DND-41 (cell line): Measurements from ENCODE around the gene PPP1R37.
A peak's percentile ranks its signal among the peaks of the same experiment; 100 is the strongest.

Source experiments
- ATAC-seq: fragments of 200-7000 bp; cut with Tn5 transposase; 3 replicates; pipeline ENCODE4 v1.9.1; 2021; ENCODE audit warnings: low read depth; ENCODE audit not compliant: insufficient read depth
- DNase-seq: peaks from one replicate; pipeline ENCODE4 v3.0.0-alpha.2; 2020
- H2AFZ ChIP-seq: 2 replicates; pipeline ENCODE4 v1.6.0; 2012; ENCODE audit warnings: low read depth, low read length
- H3K27ac ChIP-seq: 2 replicates; pipeline ENCODE4 v1.5.1; 2012; ENCODE audit warnings: low read length, inconsistent platforms
- H3K27me3 ChIP-seq: fragments of 200-600 bp; sonication (generic); 2 replicates; pipeline ENCODE4 v1.6.0; 2012; ENCODE audit warnings: low read length, mild to moderate bottlenecking, inconsistent platforms; ENCODE audit not compliant: insufficient read depth, poor library complexity
- H3K36me3 ChIP-seq: 2 replicates; pipeline ENCODE4 v1.5.1; 2012; ENCODE audit warnings: low read length, inconsistent platforms; ENCODE audit not compliant: insufficient read depth
- H3K4me1 ChIP-seq: 2 replicates; pipeline ENCODE4 v1.5.1; 2012; ENCODE audit warnings: mild to moderate bottlenecking, low read length; ENCODE audit not compliant: insufficient read depth
- H3K4me2 ChIP-seq: 2 replicates; pipeline ENCODE4 v1.6.0; 2012; ENCODE audit warnings: mild to moderate bottlenecking, moderate library complexity, low read length, inconsistent platforms; ENCODE audit not compliant: insufficient read depth
- H3K4me3 ChIP-seq, 2 experiments: fragments of 200-600 bp in 1 of 2; shearing (Covaris generic) in 1 of 2; 2 replicates each; pipeline ENCODE4 v1.5.1; 2012 to 2016; ENCODE audit warnings: inconsistent platforms in 2 of 2, low read length in 2 of 2, mild to moderate bottlenecking in 2 of 2, low read depth in 1 of 2, moderate library complexity in 1 of 2
- H3K79me2 ChIP-seq: 2 replicates; pipeline ENCODE4 v1.6.0; 2012; ENCODE audit warnings: low read length, inconsistent platforms; ENCODE audit not compliant: insufficient read depth
- H3K9ac ChIP-seq: 2 replicates; pipeline ENCODE4 v1.6.0; 2012; ENCODE audit warnings: low read depth, mild to moderate bottlenecking, inconsistent platforms, low read length, moderate library complexity
- H3K9me3 ChIP-seq: 2 replicates; pipeline ENCODE4 v1.5.1; 2012; ENCODE audit warnings: low read length, moderate library complexity, mild to moderate bottlenecking, inconsistent platforms; ENCODE audit not compliant: insufficient read depth, severe bottlenecking
- H4K20me1 ChIP-seq: 2 replicates; pipeline ENCODE4 v1.6.0; 2012; ENCODE audit warnings: low read length; ENCODE audit not compliant: insufficient read depth
- CTCF ChIP-seq: IDR thresholded peaks from 2 replicates; pipeline ENCODE4 v1.5.1; 2012; ENCODE audit warnings: borderline replicate concordance, low read length, moderate library complexity, mild to moderate bottlenecking; ENCODE audit not compliant: poor library complexity, severe bottlenecking; ENCODE audit errors: extremely low read depth
- EZH2 ChIP-seq: IDR thresholded peaks from 3 replicates; pipeline ENCODE4 v1.6.1; 2012; ENCODE audit warnings: borderline replicate concordance, low read depth, mild to moderate bottlenecking, moderate library complexity, low read length, inconsistent platforms; ENCODE audit not compliant: severe bottlenecking

Gene PPP1R37

DNA sequence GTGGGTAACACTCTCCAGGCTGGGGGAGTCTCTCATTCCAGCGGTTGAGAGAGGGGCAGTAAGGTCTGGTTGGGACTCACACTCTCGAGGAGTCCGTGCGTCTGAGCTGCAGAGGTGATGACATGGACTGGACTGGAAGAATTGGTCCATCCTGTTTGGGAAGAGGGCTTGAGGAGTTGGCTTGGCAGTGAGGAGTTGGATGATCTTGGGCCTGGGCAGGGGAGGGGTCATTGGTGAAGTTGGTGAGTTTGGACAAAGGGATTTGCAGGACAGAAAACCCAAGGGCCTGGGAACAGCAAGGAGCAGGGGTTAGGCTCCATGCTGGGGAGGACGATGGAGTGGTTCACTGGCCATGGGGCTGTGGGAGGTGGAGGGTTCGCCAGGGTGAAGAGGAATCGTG is 3.7 kb downstream of the PPP1R37 start:
- H3K9me3 ChIP-seq = no peaks in the 10 kb centered on the region
- peaks cover 85% of the 10 kb centered on the region for H4K20me1 ChIP-seq
- DNase-seq (no peak), ATAC-seq (no peak)
- H3K27me3 ChIP-seq = no peaks in the 10 kb centered on the region
- H3K36me3 ChIP-seq = peaks cover 44% of the 10 kb centered on the region
- peaks cover 88% of the 10 kb centered on the region for H3K79me2 ChIP-seq
- no peak overlapping the region for H2AFZ ChIP-seq
- H3K27ac ChIP-seq = no peak overlapping the region
- TF ChIP-seq CTCF (no peak), EZH2 (no peak)
- no peak overlapping the region for H3K4me3 ChIP-seq
- H3K9ac ChIP-seq = no peak overlapping the region
- H3K4me1 ChIP-seq = peaks cover 55% of the 10 kb centered on the region
- peak overlapping the region; percentile 92; the same call in 1 of the 2 replicates for H3K4me2 ChIP-seq

DNA sequence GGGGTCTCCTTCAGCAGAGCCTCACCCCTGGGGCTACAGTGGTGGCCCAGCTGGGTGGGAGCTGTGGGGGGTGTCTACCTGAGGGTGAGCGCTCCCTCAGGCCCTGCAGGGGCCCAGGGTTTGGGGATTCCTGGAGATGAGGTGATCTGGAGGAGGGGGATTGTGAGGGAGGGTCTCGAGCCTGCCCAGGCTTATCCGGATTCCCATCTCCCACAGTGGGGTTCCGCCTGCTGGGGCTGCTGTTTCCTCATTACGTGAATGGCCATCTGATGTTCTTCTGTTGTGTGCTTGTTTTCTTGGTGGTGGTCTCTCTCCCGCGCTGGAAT is 4.4 kb downstream of the PPP1R37 start:
- ATAC-seq = no peak
- H3K9ac ChIP-seq = no peak overlapping the region
- DNase-seq = no peak
- no peaks in the 10 kb centered on the region for H3K9me3 ChIP-seq
- H3K27me3 ChIP-seq = no peaks in the 10 kb centered on the region
- no peak overlapping the region for H2AFZ ChIP-seq
- H3K4me2 ChIP-seq = no peak overlapping the region
- H3K36me3 ChIP-seq = peaks cover 43% of the 10 kb centered on the region
- H3K4me1 ChIP-seq = peaks cover 48% of the 10 kb centered on the region
- H3K79me2 ChIP-seq = peaks cover 95% of the 10 kb centered on the region
- TF ChIP-seq EZH2 = no peak
- TF ChIP-seq CTCF = no peak
- peaks cover 92% of the 10 kb centered on the region for H4K20me1 ChIP-seq
- H3K27ac ChIP-seq = no peak overlapping the region
- no peak overlapping the region for H3K4me3 ChIP-seq

- Histone ChIP-seq H3K9ac (no peak overlapping the region), H3K27ac (no peak overlapping the region)
Observed at GRCh38 chr19:45097776-45098520, 5.0 kb downstream of the PPP1R37 start.

More at GRCh38 chr19:45097776-45098520, 5.0 kb downstream of the PPP1R37 start:
- DNase-seq = no peak
- Histone ChIP-seq H3K9me3 (no peaks in the 10 kb centered on the region), H2AFZ (no peak overlapping the region), H3K4me3 (no peak overlapping the region), H3K27me3 (no peaks in the 10 kb centered on the region), H3K36me3 (peaks cover 43% of the 10 kb centered on the region), H3K4me2 (no peak overlapping the region; the same call in 1 of the 2 replicates), H3K4me1 (peaks cover 46% of the 10 kb centered on the region), H3K79me2 (peaks cover 100% of the 10 kb centered on the region), H4K20me1 (peaks cover 98% of the 10 kb centered on the region)
- TF ChIP-seq CTCF (no peak), EZH2 (no peak)
- ATAC-seq = no peak
